Posterior cingulate gyrus (tissue), 11 donors: ENCODE results near the gene CCDC158.
"Not testable (repeated sequence)": the region's sequence is repeated elsewhere in the genome, so short reads cannot be mapped to it uniquely, and the experiment has no call there.

ENCODE experiments used
- DNase-seq, 10 donors: peaks; one replicate each; pipeline versions ENCODE4 v3.0.0 to v3.0.0-alpha.2; 2020 to 2021; ENCODE audit warnings: mixed read lengths in 3 of 10
- intact Hi-C: fragments of 100-400 bp; cut with DNase I; formaldehyde crosslinking; loops from one replicate; pipeline ENCODE4 v1.15.1; 2023

The CCDC158 gene

DNA sequence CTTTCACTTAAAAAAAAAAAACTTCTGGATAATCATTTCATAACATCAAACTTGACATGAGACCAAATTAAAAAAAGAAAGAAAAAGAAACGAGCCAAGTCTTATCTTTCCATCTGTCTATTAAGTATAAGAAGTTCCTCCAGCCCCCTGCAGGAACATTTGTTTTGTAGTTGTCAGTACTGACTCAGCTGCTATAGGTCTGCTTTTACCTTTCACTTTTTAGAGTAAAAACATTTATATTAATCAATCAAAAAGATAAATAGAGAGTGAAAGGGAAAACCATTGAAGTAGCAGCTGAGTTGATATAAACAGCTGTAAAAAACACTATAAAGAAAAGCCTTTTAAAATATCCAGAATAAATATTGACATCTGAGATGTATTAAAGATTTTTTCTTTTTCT, 46.1 kb downstream of the CCDC158 start:
- DNase-seq, result no peak
- intact Hi-C loops, result no loop called here

DNA sequence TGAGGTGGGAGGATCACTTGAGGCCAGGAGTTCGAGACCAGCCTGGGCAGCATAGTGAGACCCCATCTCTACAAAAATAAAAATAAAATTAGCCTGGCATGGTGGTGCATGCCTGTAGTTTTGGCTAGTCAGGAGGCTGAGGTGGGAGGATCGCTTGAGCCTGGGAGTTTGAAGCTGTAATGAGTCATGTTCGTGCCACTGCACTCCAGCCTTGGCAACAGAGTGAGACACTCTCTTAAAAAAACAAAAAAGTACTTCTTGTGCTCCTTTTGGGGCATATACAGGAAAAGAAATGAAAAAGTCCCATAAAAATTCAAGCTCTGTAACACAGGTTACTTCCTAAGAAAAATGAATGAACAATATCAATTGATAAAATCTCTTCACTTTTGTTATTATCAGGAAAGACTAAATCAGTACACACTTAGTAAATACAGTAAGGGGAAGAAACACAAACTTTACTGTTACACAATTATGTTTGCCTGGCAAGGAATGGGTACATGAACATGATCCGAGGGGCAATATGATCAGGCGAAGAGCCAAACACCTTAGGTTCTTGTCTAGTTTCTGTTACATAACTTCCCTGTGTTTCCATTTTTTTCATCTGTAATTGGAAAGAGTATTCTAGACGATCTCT, 46.9 kb downstream of the CCDC158 start:
- no peak for DNase-seq
- intact Hi-C loops, result no loop called here

DNA sequence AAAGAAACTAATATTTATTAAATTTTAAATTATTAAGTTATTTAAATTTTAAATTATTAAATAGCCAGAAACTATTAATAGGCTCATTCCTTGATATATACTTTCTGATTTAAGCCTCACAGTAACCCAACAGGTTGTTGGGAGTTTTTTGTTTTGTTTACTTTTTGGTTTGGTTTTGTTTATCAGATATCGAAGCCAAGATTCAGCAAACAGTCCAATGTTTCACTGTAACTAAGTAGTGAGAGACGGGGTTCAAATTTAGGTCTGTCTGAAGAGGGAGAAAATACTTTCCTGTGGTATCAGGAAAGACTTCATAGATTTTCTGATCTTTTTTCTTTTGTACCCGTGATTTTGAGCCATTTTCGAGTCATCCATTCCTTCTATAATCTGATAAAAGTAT, 54.2 kb downstream of the CCDC158 start:
- DNase-seq, result no peak
- intact Hi-C loops, result no loop called here

DNA sequence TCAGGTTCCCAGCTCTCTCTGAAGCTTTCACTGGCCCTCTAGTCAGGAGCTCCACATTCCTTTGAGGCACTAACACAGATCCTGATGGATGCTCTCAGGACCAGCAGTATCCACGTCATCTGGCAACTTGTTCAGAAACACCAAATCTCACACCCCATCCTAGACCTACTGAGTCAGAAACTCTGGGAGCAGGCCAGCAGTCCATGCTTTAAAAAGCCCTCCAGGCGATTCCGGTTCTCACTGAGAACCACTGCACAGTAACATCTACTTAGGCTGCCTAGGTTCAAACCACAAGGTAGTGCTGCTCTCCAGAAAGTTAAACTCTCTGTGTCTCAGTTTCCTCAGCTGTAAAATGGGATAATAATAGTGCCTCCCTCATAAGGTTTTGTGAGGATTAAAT, 55.3 kb downstream of the CCDC158 start:
- intact Hi-C loops, result no loop called here
- DNase-seq, result peak in 1 of 10 donors; percentile 32

DNA sequence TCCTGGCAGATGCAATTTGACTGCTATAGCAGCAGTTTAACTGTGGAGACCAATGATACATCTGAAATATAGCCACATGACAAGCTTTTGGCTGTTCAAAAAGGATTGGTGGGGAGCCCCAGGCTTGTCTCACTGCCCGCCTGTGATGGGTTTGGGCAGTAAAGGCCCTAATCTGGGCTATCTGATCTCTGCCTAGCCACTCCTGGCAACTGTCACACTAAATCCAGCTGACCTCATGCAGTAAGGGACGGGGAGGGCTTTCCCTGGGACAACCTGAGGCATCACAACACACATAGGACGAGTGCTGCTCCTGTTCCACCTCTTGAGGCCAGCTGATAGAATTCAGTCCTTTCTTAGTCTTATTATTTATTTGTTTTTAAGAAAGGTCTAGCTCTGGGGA, 56.2 kb downstream of the CCDC158 start:
- intact Hi-C loops, result no loop called here
- peak in 1 of 10 donors; percentile 34 for DNase-seq

DNA sequence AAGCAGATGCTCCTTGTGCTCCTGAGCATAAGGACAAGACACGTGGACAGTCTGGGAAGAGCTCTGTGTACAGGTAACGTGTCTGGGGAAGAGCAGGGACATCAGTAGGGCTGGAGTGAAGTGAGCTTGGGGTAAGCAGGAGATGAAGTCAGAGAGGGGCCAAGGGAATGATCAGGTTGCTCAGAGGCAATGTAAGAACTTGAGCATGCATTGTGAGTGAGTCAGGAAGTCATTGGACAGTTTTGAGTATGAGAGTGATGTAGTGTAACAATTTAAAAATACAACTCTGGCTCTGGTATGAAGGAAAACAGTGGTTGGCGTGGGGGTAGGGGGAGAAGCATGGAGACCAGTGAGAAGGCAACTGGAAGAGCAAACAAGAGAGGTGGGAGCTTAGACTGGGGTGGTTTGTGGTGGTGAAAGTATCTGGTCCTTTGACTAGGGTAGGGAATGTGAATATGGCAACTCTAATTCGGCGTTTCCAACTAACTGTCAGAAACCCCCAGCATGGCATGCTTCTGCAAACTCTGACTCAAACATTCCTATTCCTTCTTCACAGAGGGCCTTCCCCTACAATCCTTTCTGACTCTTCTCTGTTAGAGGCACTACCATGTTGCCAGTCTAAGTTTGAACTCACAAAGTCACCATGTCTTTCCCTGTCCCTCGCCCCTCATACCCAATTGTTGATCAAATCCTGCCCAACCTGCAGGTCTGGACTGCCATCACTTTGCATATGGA, 57.2 kb downstream of the CCDC158 start:
- intact Hi-C loops, result no loop called here
- DNase-seq, result peak in 1 of 10 donors; percentile 27

DNA sequence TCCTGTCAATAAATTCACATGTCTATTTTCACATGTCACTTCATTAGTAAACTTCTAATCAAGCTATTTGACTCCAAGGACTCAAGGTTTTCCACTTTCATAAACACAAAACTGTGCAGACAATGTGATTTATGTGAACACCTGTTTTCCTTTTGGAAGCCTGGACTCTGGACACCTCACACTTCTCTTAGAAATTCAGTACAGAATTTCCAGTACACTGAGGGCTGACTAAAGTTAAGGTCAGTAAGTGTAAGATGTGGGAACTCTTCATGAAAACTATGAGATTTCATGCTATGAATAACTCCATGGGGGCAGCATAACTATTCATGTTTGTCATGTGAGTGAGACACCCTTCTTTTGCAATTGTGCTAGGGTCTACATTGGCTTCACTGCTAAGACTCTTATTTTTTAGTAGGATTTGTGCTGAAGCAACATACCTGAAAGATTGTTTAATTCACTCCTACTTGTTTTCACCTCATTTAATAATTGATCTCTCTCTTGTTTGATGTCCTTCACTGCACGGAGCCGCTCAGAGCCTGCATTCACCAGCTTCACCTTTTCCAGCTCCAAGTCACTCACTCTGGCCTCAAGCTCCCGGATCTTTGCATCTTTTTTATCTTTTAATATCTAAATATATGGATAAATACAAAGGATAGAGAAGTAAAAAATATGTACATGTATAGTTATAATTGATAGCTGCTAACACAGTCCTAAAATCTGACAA, 59.1 kb downstream of the CCDC158 start:
- no peak for DNase-seq
- intact Hi-C loops, result no loop called here

DNA sequence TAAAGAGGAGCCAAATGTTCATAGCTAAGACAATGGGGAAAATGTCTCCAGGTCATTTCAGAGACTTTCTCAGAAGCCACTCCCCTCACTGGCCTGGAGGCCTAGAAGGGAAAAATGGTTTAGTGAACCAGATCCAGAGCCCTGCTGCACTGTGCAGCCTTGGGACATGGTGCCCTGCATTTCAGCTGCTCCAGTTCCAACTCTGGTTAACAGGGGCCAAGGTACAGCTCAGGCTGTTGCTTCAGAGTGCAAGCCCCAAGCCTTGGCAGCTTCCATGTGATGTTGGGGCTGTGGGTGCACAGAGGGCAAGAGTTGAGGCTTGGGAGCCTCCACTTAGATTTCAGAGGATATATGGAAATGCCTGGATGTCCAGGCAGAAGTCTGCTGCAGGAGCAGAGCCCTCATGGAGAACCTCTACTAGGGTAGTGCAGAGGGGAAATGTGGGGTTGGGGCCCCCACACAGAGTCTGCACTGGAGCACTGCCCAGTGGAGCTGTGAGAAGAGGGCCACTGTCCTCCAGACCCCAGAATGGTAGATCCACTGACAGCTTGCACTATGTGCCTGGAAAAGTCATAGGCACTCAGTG, 61.0 kb downstream of the CCDC158 start:
- intact Hi-C loops, result not testable (repeated sequence)

DNA sequence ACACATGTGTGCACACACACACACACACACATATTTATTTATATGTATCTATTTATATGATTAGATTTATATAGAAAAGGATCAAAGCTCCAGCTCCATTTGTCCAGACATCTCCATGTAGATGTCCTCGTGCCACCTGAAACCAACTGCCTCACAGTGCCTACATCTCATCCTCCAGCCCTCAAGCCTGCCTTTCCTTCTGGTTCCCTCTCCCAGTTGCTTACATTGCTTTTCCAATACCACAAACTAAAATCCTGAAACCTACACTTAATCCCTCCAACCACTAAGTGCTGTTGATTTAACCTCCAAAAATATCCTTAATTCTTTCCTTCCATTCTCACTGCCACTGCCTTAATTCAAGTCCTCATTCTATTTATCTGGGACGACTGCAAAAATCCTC, 63.0 kb downstream of the CCDC158 start:
- DNase-seq, result no peak
- intact Hi-C loops, result no loop called here

More for the DNA sequence above, 61.0 kb downstream of the CCDC158 start:
- peak in 1 of 10 donors; percentile 49 for DNase-seq

DNA sequence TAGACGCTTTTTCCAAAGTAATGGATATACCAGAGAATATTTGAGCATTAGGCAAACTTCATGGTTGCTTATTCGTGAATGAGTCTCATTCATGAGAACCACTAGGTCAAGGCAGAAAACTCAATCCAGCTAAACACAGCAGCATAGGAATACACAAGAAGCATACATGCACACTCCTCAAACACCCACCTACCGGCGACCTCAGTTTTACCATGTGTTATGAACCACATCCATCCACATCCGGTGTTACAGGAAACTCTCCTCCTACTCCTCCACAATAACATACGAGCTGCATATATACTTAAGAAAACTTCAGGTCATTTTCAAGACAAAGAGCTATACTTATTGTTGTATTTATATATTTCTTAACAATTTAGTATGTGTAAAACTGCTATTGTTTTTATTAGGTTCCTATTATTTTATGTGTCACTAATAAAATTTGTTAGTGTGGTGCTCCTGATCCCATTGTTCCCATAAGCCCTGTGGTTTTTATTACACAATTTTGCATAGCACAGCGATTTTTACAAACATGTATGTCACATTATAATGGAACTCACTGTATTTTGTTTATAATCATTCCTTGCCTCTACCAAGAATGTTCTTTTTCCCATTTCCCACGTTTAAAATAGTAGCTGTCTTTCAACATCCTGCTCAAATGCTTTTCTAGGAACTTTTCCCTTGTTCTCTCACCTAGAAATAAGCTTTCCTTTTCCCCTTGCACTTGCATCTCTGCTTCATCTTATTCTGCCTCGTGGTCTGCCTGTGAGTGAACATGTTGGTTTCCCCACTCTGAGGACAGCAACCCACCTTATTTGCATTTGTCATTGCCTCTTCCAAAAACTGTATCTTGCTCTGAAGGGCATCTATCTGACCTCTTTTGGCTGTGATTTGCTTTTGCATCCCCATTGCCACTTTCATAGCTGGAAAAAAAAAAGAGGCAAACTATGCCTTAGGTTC, 66.1 kb downstream of the CCDC158 start:
- intact Hi-C loops, result no loop called here
- no peak for DNase-seq

DNA sequence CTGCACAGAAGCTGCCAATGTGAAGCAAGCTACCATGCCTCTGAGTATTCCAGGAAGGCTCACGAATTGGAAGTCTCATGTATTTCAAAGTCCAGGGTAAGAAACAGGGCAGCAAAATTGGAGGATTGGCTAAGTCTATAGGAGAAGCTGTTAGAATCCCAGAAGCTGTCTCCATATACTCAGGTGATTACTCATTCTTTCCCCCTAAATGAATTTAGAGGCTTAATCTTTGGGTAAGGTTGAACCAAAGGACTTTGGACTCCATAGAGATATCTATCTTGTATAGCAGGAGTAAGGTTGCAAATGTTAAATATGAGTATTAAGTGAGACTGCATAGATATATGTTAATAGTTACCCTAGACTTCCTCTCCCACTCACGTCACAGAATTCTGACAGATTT, 78.1 kb downstream of the CCDC158 start:
- intact Hi-C loops, result no loop called here
- no peak for DNase-seq

DNA sequence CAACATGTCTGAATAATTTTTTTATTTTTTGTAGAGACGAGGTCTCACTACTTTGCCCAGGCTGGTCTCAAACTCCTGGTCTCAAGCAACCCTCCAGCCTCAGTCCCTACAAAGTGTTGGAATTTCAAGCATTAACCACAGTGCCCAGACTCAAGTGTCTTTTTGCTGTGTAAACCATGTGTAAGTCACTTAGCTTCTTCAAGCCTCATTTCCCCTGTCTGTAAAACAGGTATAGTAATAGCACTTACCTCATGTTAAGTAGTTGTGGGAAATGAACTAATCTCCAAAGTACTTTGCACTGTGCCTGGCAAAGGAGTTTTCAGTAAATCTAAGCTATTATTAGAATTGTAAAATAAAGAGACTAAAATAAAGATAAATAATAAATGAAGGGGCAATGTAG, 78.8 kb downstream of the CCDC158 start:
- no peak for DNase-seq
- intact Hi-C loops, result no loop called here

DNA sequence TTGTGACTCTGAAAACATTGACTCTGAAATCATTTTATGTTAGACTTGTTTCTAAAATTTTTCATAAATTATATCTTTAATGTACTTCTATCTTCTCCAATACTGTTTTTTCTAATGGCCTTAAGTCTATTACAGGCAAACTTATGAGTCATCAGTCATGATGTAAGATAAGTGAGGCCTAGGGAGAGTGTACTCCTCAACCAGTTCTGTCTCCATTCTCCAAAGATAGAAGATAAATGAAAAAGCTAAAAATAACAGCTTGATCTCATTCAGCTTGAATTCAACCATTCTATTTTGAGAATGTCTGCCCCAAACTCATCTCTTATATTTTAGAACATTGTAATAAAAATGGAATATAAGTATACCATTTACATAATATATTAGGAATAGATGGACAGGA, 79.9 kb downstream of the CCDC158 start:
- intact Hi-C loops, result no loop called here
- no peak for DNase-seq

DNA sequence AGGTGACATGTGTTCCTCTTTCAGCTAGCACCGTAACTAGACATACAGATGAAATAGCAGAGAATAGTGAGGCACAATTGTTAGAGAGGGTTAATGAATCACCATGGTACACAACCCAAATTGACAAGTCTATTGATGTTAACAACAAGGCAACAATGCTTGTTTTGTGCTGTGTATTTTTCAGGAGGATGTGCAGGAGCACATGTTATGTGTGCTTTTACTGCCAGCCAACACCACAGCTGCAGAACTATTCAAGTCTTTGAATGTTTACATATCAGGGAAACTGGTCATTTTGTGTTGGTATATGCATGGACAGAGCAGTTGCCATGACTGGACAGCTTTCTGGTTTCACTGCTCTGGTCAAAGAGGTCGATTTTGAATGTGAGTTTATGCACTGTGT, 81.6 kb downstream of the CCDC158 start:
- intact Hi-C loops, result no loop called here
- no peak for DNase-seq

DNA sequence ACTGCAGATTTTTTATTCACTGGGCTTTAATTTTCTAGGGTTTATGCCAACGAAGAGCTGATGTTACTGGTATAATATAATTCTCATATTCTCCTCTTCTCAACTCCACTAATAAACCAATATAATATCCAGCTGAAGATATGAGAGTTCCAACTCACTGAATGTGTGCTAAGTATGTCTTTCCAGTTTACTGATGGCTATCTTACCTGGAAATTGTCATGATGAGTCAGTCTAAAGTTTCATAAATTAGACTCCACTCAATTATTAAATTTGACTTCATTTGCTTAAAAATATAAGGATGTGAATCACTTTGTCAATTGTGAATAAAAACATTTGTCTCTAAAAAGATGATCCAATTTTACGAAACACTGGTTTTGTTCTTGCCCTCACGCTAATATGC, 86.1 kb downstream of the CCDC158 start:
- no peak for DNase-seq
- intact Hi-C loops, result no loop called here

DNA sequence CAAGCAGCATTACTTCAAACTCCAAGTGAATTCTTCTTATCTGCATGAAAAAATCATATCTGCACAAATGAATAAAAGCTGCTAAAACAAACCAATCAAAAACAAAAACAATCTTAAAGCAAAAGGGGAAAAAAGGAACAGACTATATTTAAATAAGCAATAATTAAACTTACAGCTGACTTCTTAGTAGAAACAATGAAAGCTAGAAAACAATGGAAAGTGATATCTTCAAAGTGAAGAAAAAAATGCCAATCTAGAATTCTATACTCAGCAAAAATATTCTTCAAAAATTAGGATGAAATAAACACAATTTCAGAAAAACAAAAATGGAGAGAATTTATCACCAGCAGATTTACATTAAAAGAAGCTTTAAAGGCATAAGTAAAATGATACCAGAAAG, 94.4 kb downstream of the CCDC158 start:
- intact Hi-C loops, result no loop called here
- DNase-seq, result no peak

DNA sequence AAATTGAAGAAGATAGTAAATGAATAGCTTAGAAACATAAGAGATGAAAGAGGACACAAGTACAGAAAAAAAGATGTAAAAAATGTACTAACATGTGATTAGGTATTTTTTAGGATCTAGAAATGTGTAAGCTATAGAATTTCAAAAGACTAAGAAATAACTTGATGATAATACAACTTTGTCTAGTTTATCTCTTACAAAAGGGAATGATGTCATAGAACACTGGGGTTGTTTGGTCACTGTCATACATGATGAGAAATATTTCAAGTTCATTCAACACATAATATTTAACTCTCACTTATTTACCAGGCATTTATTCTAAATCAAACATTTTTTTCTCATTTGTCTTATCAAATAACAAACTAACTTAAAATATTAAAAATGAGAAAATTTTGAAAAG, 95.9 kb downstream of the CCDC158 start:
- intact Hi-C loops, result no loop called here
- DNase-seq, result no peak

DNA sequence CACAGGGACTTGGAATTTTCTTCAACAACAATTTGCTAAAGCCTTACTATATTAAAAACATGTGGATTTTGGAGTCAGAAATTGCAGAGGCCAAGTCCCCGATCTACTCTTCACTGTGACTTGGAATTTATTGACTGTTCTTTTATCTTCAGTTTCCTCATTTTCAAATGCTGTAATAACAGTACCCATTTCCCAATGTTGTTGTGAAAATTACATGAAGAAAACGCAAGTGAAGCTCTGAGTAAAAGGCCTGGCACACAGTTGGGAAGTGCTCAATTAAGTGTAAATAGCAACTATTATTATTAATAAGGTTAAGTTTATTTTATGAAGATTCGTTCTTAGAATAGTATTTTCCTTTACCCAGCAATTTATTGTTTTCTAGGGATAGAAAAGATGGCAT, 98.7 kb downstream of the CCDC158 start:
- no peak for DNase-seq
- intact Hi-C loops, result no loop called here

DNA sequence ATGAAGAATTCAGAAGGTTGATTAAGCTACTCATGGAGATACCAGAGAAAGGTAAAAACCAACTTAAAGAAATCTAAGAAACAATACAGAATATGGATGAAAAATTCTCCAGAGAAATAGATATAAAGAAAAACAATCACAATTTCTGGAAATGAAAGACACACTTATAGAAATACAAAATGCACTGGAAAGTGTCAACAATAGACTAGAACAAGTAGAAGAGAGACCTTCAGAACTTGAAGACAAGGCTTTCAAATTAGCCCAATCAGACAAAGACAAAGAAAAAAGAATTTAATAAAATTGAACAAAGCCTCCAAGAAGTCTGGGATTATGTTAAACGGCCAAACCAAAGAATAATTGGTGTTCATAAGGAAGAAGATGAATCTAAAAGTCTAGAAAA, 104.8 kb downstream of the CCDC158 start:
- no peak for DNase-seq
- intact Hi-C loops, result no loop called here

DNA sequence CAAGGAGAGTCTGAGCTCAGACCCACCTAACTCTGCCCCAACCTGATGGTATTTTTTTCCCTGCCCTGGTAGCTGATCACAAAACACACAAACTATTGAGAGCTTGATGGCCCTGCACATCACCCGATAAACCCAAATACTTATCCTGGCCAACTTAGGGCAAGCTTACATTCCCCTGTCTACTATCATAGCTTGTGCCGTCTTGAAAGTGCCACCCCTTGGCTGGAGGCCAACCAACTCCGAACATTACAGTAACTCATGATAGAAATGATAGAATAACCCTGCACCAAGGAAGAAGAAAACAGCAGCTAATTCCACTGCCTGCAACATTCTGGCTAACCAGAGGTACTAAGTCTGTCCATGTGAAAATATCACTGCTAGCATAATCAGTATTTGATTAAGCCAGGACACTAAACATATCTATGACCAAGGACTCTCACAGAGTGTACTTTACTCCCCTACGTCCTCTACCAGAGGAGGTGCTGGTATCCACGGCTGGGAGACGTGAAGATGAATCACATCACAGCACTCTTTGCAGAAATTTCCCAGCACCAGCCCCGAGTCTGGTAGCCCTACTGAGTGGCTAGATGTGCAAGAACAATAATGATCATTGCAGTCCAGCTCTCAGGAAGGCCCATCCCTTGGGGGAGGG, 105.5 kb downstream of the CCDC158 start:
- DNase-seq, result no peak
- intact Hi-C loops, result no loop called here
